HG02938 (cell line): ENCODE results near the gene MRPS16.

Experiments
- ATAC-seq: cut with Tn5 transposase; IDR thresholded peaks from one replicate; pipeline ENCODE4 v1.9.1; 2021; ENCODE audit warnings: mild to moderate bottlenecking, moderate library complexity; ENCODE audit not compliant: unreplicated experiment

MRPS16 gene

DNA sequence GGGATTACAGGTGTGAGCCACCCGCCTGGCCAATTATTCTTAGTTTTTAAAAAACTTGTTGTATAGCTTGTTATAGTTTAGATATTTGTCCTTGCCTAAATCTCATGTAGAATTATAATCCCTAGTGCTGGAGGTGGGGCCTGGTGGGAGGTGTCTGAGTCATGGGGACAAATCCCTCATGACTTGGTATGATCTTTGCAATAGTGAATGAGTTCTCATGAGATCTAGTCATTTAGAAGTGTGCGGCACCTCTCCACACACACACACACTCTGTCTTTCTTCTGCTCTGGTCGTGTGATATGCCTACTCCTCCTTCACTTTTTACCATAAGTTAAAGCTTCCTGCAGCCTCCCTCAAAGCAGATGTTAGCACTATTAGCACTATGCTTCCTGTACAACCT is 47.4 kb downstream of the MRPS16 start:
- no peak for ATAC-seq
